Measurements from ENCODE around the gene GCHFR.

DNA sequence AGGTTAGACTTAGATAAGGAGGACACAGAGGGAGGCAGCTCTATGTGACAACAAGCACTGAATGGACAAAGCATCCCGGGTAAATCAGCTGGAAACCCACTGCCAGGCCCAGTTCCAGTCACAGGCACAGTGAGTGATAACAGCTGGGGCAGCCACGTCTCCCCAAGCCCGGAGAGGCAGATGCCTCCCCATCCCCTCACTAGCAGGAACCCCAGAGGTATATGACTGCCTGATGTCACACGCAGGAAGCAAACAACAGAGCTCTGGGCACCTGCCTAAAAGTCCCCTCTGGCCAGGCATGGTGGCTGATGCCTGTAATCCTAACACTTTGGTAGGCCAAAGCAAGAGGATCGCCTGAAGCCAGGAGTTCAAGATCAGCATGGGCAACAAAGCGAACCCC lies 24.1 kb downstream of the GCHFR start:
- TF ChIP-seq FOXA1 (IDR thresholded peaks at IDR 0.05) (no peak), ZNF384 (IDR thresholded peaks at IDR 0.05) (no peak), SP1 (IDR thresholded peaks at IDR 0.05) (no peak)

Data from HEK293T (cell line).